LHCN-M2 (cell line): Measurements from ENCODE around the gene CDC7. TPM values are rescaled to one million over a fixed set of nuclear protein-coding genes. Genes with fewer than 3 reads are reported as not detected.
"Not testable (repeated sequence)": the region's sequence is repeated elsewhere in the genome, so short reads cannot be mapped to it uniquely, and the experiment has no call there.

Source experiments
- DNase-seq: peaks from one replicate; pipeline ENCODE4 v3.0.0-alpha.2; 2012; ENCODE audit warnings: low read depth
- total RNA-seq: library from RNA; depleted of rRNA; stranded (reverse); fragments of >200 nt; gene quantifications from 2 replicates; pipeline ENCODE4 v1.2.3, GENCODE V29; 2014

CDC7 gene
- total RNA-seq, 1 experiment from 2014 or later: 14.5 TPM

GRCh38 chr1:91510754-91511153 is 10.1 kb downstream of the CDC7 start:
- DNase-seq: no peak

- peak; percentile 47 for DNase-seq
These were observed 10.7 kb downstream of the CDC7 start for GRCh38 chr1:91511386-91511785.

- DNase-seq: no peak
These were observed 12.5 kb downstream of the CDC7 start for GRCh38 chr1:91513160-91513559.

GRCh38 chr1:91513706-91514105 is 13.1 kb downstream of the CDC7 start:
- no peak for DNase-seq

- no peak for DNase-seq
These were observed 15.3 kb downstream of the CDC7 start for GRCh38 chr1:91515994-91516393.

GRCh38 chr1:91516605-91517004 is 16.0 kb downstream of the CDC7 start:
- DNase-seq: not testable (repeated sequence)

GRCh38 chr1:91519167-91519566 is 18.5 kb downstream of the CDC7 start:
- not testable (repeated sequence) for DNase-seq

GRCh38 chr1:91520942-91521507 is 20.4 kb downstream of the CDC7 start:
- no peak for DNase-seq

GRCh38 chr1:91523482-91523881 is 22.8 kb downstream of the CDC7 start:
- DNase-seq: no peak

GRCh38 chr1:91526496-91526895 is 25.8 kb downstream of the CDC7 start:
- DNase-seq: no peak

GRCh38 chr1:91527266-91527765 is 26.7 kb downstream of the CDC7 start:
- DNase-seq: no peak

GRCh38 chr1:91527781-91528180 is 27.1 kb downstream of the CDC7 start:
- no peak for DNase-seq

- peak; percentile 45 for DNase-seq
These were observed 29.2 kb downstream of the CDC7 start for GRCh38 chr1:91529856-91530255.

- no peak for DNase-seq
These were observed 32.8 kb downstream of the CDC7 start for GRCh38 chr1:91533361-91534024.

- no peak for DNase-seq
These were observed 34.8 kb downstream of the CDC7 start for GRCh38 chr1:91535441-91535840.

GRCh38 chr1:91537281-91537986 is 36.8 kb downstream of the CDC7 start:
- peak; percentile 37 for DNase-seq

- no peak for DNase-seq
These were observed 37.3 kb downstream of the CDC7 start for GRCh38 chr1:91537987-91538304.

GRCh38 chr1:91540910-91541309 is 40.3 kb downstream of the CDC7 start:
- no peak for DNase-seq

- no peak for DNase-seq
These were observed 41.4 kb downstream of the CDC7 start for GRCh38 chr1:91541918-91542533.

- DNase-seq: no peak
These were observed 45.1 kb downstream of the CDC7 start for GRCh38 chr1:91545506-91546300.

GRCh38 chr1:91546301-91546581 is 45.6 kb downstream of the CDC7 start:
- DNase-seq: no peak

GRCh38 chr1:91546876-91547275 is 46.2 kb downstream of the CDC7 start:
- peak; percentile 16 for DNase-seq
